Neuronal stem cell (in vitro differentiated cells): ENCODE measurements around the gene PDE11A.
A peak's percentile ranks its signal among the peaks of the same experiment; 100 is the strongest.

ENCODE experiments used
- DNase-seq: peaks from one replicate; pipeline ENCODE4 v3.0.0-alpha.2; 2013; ENCODE audit warnings: low spot score
- H2AFZ ChIP-seq: one replicate; pipeline ENCODE4 v1.6.1; 2013; ENCODE audit warnings: mild to moderate bottlenecking, low read length, inconsistent platforms
- H2AK5ac ChIP-seq: 2 replicates; pipeline ENCODE4 v1.6.1; 2013; ENCODE audit warnings: low read depth, mild to moderate bottlenecking, inconsistent platforms, low read length, moderate library complexity, mixed read lengths
- H2BK120ac ChIP-seq: 2 replicates; pipeline ENCODE4 v1.6.1; 2013; ENCODE audit warnings: low read depth, mild to moderate bottlenecking, inconsistent platforms, low read length, moderate library complexity, mixed read lengths
- H2BK12ac ChIP-seq: one replicate; pipeline ENCODE4 v1.6.1; 2013; ENCODE audit warnings: low read length, inconsistent platforms
- H2BK15ac ChIP-seq: 2 replicates; pipeline ENCODE4 v1.6.1; 2013; ENCODE audit warnings: mild to moderate bottlenecking, low read length, inconsistent platforms, mixed read lengths
- H2BK5ac ChIP-seq: one replicate; pipeline ENCODE4 v1.6.1; 2013; ENCODE audit warnings: inconsistent platforms, mild to moderate bottlenecking, low read length, moderate library complexity
- H3K14ac ChIP-seq: one replicate; pipeline ENCODE4 v1.6.1; 2013; ENCODE audit warnings: low read length, inconsistent platforms
- H3K18ac ChIP-seq: 2 replicates; pipeline ENCODE4 v1.6.1; 2013; ENCODE audit warnings: low read length, inconsistent platforms
- H3K23ac ChIP-seq: 2 replicates; pipeline ENCODE4 v1.6.1; 2013; ENCODE audit warnings: low read depth, mild to moderate bottlenecking, mixed read lengths, low read length, inconsistent platforms; ENCODE audit not compliant: poor library complexity
- H3K27ac ChIP-seq: replicated peaks from 3 replicates; pipeline ENCODE4 v1.5.1; 2013; ENCODE audit warnings: low read length, inconsistent platforms
- H3K27me3 ChIP-seq, 3 experiments: 2 replicates each; pipeline ENCODE4 v1.6.1; 2013; ENCODE audit warnings: low read length in 3 of 3, mild to moderate bottlenecking in 2 of 3, inconsistent platforms in 1 of 3, low read depth in 1 of 3, mixed read lengths in 1 of 3, moderate library complexity in 1 of 3; ENCODE audit not compliant: control insufficient read depth in 3 of 3, insufficient read depth in 3 of 3
- H3K36me3 ChIP-seq, 2 donors: replicated peaks in 1 of 2; 2 replicates each; pipeline ENCODE4 v1.6.1; 2013; ENCODE audit warnings: low read length in 2 of 2; ENCODE audit not compliant: control insufficient read depth in 2 of 2, insufficient read depth in 2 of 2
- H3K4ac ChIP-seq: 2 replicates; pipeline ENCODE4 v1.6.1; 2013; ENCODE audit warnings: inconsistent platforms, mild to moderate bottlenecking, low read length, moderate library complexity
- H3K4me1 ChIP-seq, 2 donors: 1 replicate in 1 of 2; 2 replicates in 1 of 2; pipeline ENCODE4 v1.6.1; 2013; ENCODE audit warnings: low read length in 2 of 2, low read depth in 1 of 2; ENCODE audit not compliant: control insufficient read depth in 2 of 2, insufficient read depth in 1 of 2
- H3K4me2 ChIP-seq: one replicate; pipeline ENCODE4 v1.6.1; 2013; ENCODE audit warnings: mild to moderate bottlenecking, low read length, inconsistent platforms; ENCODE audit not compliant: insufficient read depth, poor library complexity, severe bottlenecking
- H3K4me3 ChIP-seq, 2 donors: 2 replicates each; pipeline ENCODE4 v1.5.1; 2013; ENCODE audit warnings: low read length in 2 of 2, mild to moderate bottlenecking in 2 of 2, inconsistent platforms in 1 of 2, moderate library complexity in 1 of 2
- H3K79me1 ChIP-seq: one replicate; pipeline ENCODE4 v1.6.1; 2013; ENCODE audit warnings: low read depth, mild to moderate bottlenecking, inconsistent platforms, low read length, moderate library complexity
- H3K9ac ChIP-seq: one replicate; pipeline ENCODE4 v1.6.1; 2013; ENCODE audit warnings: mild to moderate bottlenecking, low read depth, low read length, inconsistent platforms; ENCODE audit not compliant: poor library complexity
- H3K9me3 ChIP-seq, 2 donors: replicated peaks in 1 of 2; 2 replicates each; pipeline versions ENCODE3 to v1.6.1; 2013; ENCODE audit warnings: low read length in 2 of 2, mild to moderate bottlenecking in 2 of 2, inconsistent platforms in 1 of 2, low read depth in 1 of 2, mixed read lengths in 1 of 2, moderate library complexity in 1 of 2; ENCODE audit not compliant: control insufficient read depth in 2 of 2, insufficient read depth in 1 of 2
- H4K8ac ChIP-seq: one replicate; pipeline ENCODE4 v1.6.1; 2013; ENCODE audit warnings: low read depth, mild to moderate bottlenecking, inconsistent platforms, low read length, moderate library complexity
- H4K91ac ChIP-seq: one replicate; pipeline ENCODE4 v1.6.1; 2013; ENCODE audit warnings: low read length, low read depth, mild to moderate bottlenecking, inconsistent platforms; ENCODE audit not compliant: poor library complexity
- WGBS, 2 donors: extraction: QIAGEN DNeasy Blood & Tissue Kit; methylation state at CpG; one replicate each; pipeline ENCODE4 v1.1.7; 2013; ENCODE audit warnings: missing lambda C conversion rate in 2 of 2, mixed read lengths in 1 of 2; ENCODE audit not compliant: insufficient read length in 2 of 2, insufficient replicate concordance in 1 of 2; ENCODE audit errors: extremely low coverage in 2 of 2; 5-methylcytosine and 5-hydroxymethylcytosine counted together

PDE11A gene

GRCh38 chr2:178029342-178029741 is 43.2 kb downstream of the PDE11A start:
- Histone ChIP-seq H2BK12ac (no peak overlapping the region), H3K4me1 (no peaks in the 10 kb centered on the region), H3K18ac (no peak overlapping the region), H3K27ac (no peak overlapping the region), H3K27me3 (no peaks in the 10 kb centered on the region), H3K14ac (no peak overlapping the region), H3K79me1 (no peaks in the 10 kb centered on the region), H3K9ac (no peak overlapping the region), H2AFZ (no peak overlapping the region), H2BK5ac (no peak overlapping the region), H3K4me3 (no peak overlapping the region), H3K23ac (no peak overlapping the region), H3K4ac (no peak overlapping the region), H3K4me2 (no peak overlapping the region), H3K36me3 (no peaks in the 10 kb centered on the region), H4K8ac (no peak overlapping the region), H4K91ac (no peak overlapping the region), H3K9me3 (no peaks in the 10 kb centered on the region), H2BK120ac (no peak overlapping the region), H2AK5ac (no peak overlapping the region), H2BK15ac (no peak overlapping the region)
- WGBS, 2 donors, result no CpG with 5 or more reads among the region's 1 CpG
- no peak for DNase-seq

GRCh38 chr2:178025551-178026185 is 46.9 kb downstream of the PDE11A start:
- H2BK120ac ChIP-seq, result no peak overlapping the region
- H3K4me3 ChIP-seq, result no peak overlapping the region
- no peak overlapping the region for H3K18ac ChIP-seq
- H3K27ac ChIP-seq, result no peak overlapping the region
- WGBS, 2 donors, result no CpG with 5 or more reads among the region's 4 CpGs
- H4K8ac ChIP-seq, result no peak overlapping the region
- no peak overlapping the region for H4K91ac ChIP-seq
- no peak overlapping the region for H2BK15ac ChIP-seq
- no peak overlapping the region for H2AFZ ChIP-seq
- no peak overlapping the region for H3K9ac ChIP-seq
- H3K9me3 ChIP-seq, result no peaks in the 10 kb centered on the region
- no peak overlapping the region for H3K14ac ChIP-seq
- no peak overlapping the region for H3K4ac ChIP-seq
- H2BK5ac ChIP-seq, result no peak overlapping the region
- no peaks in the 10 kb centered on the region for H3K27me3 ChIP-seq
- no peak overlapping the region for H2BK12ac ChIP-seq
- DNase-seq, result no peak
- no peak overlapping the region for H3K23ac ChIP-seq
- no peaks in the 10 kb centered on the region for H3K36me3 ChIP-seq
- H3K79me1 ChIP-seq, result no peaks in the 10 kb centered on the region
- H2AK5ac ChIP-seq, result no peak overlapping the region
- H3K4me1 ChIP-seq, result no peaks in the 10 kb centered on the region
- no peak overlapping the region for H3K4me2 ChIP-seq

- Histone ChIP-seq H2AFZ (no peak overlapping the region), H3K4me2 (no peak overlapping the region), H2BK120ac (no peak overlapping the region), H3K4me3 (no peak overlapping the region), H2BK15ac (no peak overlapping the region), H3K27ac (no peak overlapping the region), H3K23ac (no peak overlapping the region), H4K8ac (no peak overlapping the region), H3K36me3 (no peaks in the 10 kb centered on the region), H3K27me3 (no peaks in the 10 kb centered on the region), H3K9me3 (peaks cover 0 to 2% of the 10 kb centered on the region in 2 donors), H3K14ac (no peak overlapping the region), H3K4me1 (no peaks in the 10 kb centered on the region), H4K91ac (no peak overlapping the region), H3K4ac (no peak overlapping the region), H2AK5ac (no peak overlapping the region), H3K18ac (peak overlapping the region; percentile 0), H3K79me1 (no peaks in the 10 kb centered on the region), H2BK12ac (no peak overlapping the region), H2BK5ac (no peak overlapping the region), H3K9ac (no peak overlapping the region)
- no peak for DNase-seq
- no CpG with 5 or more reads among the region's 7 CpGs for WGBS, 2 donors
Measured at GRCh38 chr2:178018141-178018540, 54.4 kb downstream of the PDE11A start.

GRCh38 chr2:178016612-178017011 is 56.0 kb downstream of the PDE11A start:
- H2AFZ ChIP-seq, result no peak overlapping the region
- peaks cover 0 to 2% of the 10 kb centered on the region in 2 donors for H3K9me3 ChIP-seq
- no peak overlapping the region for H2BK5ac ChIP-seq
- no peak overlapping the region for H2BK12ac ChIP-seq
- no peak overlapping the region for H4K8ac ChIP-seq
- H2AK5ac ChIP-seq, result no peak overlapping the region
- no peaks in the 10 kb centered on the region for H3K36me3 ChIP-seq
- H3K4me3 ChIP-seq, result no peak overlapping the region
- H3K18ac ChIP-seq, result no peak overlapping the region
- H3K27me3 ChIP-seq, result no peaks in the 10 kb centered on the region
- H2BK15ac ChIP-seq, result no peak overlapping the region
- DNase-seq, result no peak
- H3K9ac ChIP-seq, result no peak overlapping the region
- H2BK120ac ChIP-seq, result no peak overlapping the region
- no peak overlapping the region for H3K23ac ChIP-seq
- no peak overlapping the region for H3K14ac ChIP-seq
- WGBS, 2 donors, result no CpG with 5 or more reads among the region's 1 CpG
- H3K4me1 ChIP-seq, result no peaks in the 10 kb centered on the region
- no peak overlapping the region for H3K4ac ChIP-seq
- no peaks in the 10 kb centered on the region for H3K79me1 ChIP-seq
- no peak overlapping the region for H4K91ac ChIP-seq
- H3K4me2 ChIP-seq, result no peak overlapping the region
- no peak overlapping the region for H3K27ac ChIP-seq
